ENCODE measurements around the gene DUSP12. TPM values are rescaled to one million over a fixed set of nuclear protein-coding genes. Genes with fewer than 3 reads are reported as not detected.

The DUSP12 gene
- total and polyA plus RNA-seq, 4 donors = 7.9 to 18.2 (median 12.5) TPM

DNA sequence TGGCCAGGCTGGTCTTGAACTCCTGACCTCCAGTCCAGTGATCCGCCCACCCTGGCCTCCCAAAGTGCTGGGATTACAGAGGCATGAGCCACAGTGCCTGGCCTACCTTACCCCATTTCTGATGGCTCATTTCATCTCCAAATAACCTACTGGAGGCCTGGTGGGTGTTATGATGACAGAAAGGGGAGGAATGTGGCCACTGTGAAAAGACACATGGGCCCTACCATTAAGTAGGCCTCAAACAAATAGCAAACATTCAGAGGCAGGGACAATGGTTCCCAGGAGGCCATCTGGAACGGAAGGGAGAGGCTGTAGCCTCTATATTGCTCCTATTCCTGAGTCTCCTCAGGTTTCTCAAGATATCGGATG is 43.5 kb upstream of the DUSP12 start:
- TF ChIP-seq RAD21 (IDR thresholded peaks at IDR 0.05) (no peak), JUND (IDR thresholded peaks at IDR 0.05) (no peak), YY1 (IDR thresholded peaks at IDR 0.05) (no peak), CTCF (IDR thresholded peaks at IDR 0.05; ENCODE audit: low read depth, low read length, missing input control) (no peak), HNF4G (IDR thresholded peaks at IDR 0.05) (no peak), MAX (IDR thresholded peaks at IDR 0.05) (no peak), FOXA2 (IDR thresholded peaks at IDR 0.05) (no peak), SP1 (IDR thresholded peaks at IDR 0.05) (no peak), HNF4A (conservative IDR thresholded peaks at IDR 0.05) (no peak), TAF1 (conservative IDR thresholded peaks at IDR 0.05) (no peak), GABPA (IDR thresholded peaks at IDR 0.05 in 1 of 2, conservative IDR thresholded peaks at IDR 0.05 in 1 of 2) (no peak), EGR1 (IDR thresholded peaks at IDR 0.05; ENCODE audit: low read depth in 2 of 2) (no peak), NR2F2 (IDR thresholded peaks at IDR 0.05) (no peak), FOXA1 (IDR thresholded peaks at IDR 0.05) (no peak), RXRA (IDR thresholded peaks at IDR 0.05) (no peak)
- TF ChIP-seq, protein P1, sequence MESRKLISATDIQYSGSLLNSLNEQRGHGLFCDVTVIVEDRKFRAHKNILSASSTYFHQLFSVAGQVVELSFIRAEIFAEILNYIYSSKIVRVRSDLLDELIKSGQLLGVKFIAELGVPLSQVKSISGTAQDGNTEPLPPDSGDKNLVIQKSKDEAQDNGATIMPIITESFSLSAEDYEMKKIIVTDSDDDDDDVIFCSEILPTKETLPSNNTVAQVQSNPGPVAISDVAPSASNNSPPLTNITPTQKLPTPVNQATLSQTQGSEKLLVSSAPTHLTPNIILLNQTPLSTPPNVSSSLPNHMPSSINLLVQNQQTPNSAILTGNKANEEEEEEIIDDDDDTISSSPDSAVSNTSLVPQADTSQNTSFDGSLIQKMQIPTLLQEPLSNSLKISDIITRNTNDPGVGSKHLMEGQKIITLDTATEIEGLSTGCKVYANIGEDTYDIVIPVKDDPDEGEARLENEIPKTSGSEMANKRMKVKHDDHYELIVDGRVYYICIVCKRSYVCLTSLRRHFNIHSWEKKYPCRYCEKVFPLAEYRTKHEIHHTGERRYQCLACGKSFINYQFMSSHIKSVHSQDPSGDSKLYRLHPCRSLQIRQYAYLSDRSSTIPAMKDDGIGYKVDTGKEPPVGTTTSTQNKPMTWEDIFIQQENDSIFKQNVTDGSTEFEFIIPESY (IDR thresholded peaks at IDR 0.05) = no peak
- TF ChIP-seq, protein P2, sequence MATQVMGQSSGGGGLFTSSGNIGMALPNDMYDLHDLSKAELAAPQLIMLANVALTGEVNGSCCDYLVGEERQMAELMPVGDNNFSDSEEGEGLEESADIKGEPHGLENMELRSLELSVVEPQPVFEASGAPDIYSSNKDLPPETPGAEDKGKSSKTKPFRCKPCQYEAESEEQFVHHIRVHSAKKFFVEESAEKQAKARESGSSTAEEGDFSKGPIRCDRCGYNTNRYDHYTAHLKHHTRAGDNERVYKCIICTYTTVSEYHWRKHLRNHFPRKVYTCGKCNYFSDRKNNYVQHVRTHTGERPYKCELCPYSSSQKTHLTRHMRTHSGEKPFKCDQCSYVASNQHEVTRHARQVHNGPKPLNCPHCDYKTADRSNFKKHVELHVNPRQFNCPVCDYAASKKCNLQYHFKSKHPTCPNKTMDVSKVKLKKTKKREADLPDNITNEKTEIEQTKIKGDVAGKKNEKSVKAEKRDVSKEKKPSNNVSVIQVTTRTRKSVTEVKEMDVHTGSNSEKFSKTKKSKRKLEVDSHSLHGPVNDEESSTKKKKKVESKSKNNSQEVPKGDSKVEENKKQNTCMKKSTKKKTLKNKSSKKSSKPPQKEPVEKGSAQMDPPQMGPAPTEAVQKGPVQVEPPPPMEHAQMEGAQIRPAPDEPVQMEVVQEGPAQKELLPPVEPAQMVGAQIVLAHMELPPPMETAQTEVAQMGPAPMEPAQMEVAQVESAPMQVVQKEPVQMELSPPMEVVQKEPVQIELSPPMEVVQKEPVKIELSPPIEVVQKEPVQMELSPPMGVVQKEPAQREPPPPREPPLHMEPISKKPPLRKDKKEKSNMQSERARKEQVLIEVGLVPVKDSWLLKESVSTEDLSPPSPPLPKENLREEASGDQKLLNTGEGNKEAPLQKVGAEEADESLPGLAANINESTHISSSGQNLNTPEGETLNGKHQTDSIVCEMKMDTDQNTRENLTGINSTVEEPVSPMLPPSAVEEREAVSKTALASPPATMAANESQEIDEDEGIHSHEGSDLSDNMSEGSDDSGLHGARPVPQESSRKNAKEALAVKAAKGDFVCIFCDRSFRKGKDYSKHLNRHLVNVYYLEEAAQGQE (IDR thresholded peaks at IDR 0.05) = no peak
- TF ChIP-seq, protein P3, sequence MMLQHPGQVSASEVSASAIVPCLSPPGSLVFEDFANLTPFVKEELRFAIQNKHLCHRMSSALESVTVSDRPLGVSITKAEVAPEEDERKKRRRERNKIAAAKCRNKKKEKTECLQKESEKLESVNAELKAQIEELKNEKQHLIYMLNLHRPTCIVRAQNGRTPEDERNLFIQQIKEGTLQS (IDR thresholded peaks at IDR 0.05) = no peak
- Histone ChIP-seq H3K27me3 (ENCODE audit: control insufficient read depth in 4 of 4, insufficient read depth in 4 of 4, low read length in 3 of 4) (no peaks in the 10 kb centered on the region), H3K9ac (ENCODE audit: low read depth in 1 of 2, low read length in 2 of 2) (no peak overlapping the region), H3K4me1 (ENCODE audit: control insufficient read depth in 4 of 4, insufficient read depth in 4 of 4, low read length in 3 of 4) (no peaks in the 10 kb centered on the region), H3K27ac (ENCODE audit: low read depth in 1 of 2, low read length in 2 of 2) (no peak overlapping the region), H3K4me3 (ENCODE audit: low read depth in 1 of 3, low read length in 3 of 3) (no peak overlapping the region), H3K36me3 (ENCODE audit: control insufficient read depth in 4 of 4, insufficient read depth in 3 of 4, low read depth in 1 of 4, low read length in 3 of 4) (no peaks in the 10 kb centered on the region), H3K9me3 (ENCODE audit: control insufficient read depth in 4 of 4, low read length in 3 of 4) (no peaks in the 10 kb centered on the region)
- DNase-seq (ENCODE audit: low spot score) = no peak
- 88% methylated on average over 3 of the region's 3 CpGs for WGBS
